ENCODE measurements around the gene CACNA1D. TPM values are rescaled to one million over a fixed set of nuclear protein-coding genes. Genes with fewer than 3 reads are reported as not detected.

The CACNA1D gene
- total RNA-seq, 2 donors from 2014 or later: 0.68 to 1.5 TPM

- H3K4me1 ChIP-seq (ENCODE audit: control insufficient read depth in 1 of 2, low read depth in 2 of 2): no peaks in the 10 kb centered on the region
- H3K27ac ChIP-seq: no peak overlapping the region
- no peak overlapping the region for H3K4me3 ChIP-seq
- H3K9me3 ChIP-seq: no peaks in the 10 kb centered on the region
- DNase-seq (ENCODE audit: low spot score) (no peak), ATAC-seq (ENCODE audit: insufficient number of reproducible peaks, low FRiP score, low read depth) (no peak)
- H3K27me3 ChIP-seq (replicated peaks; ENCODE audit: insufficient read depth): no peaks in the 10 kb centered on the region
- TF ChIP-seq CTCF (IDR thresholded peaks at IDR 0.05): no peak
- no peaks in the 10 kb centered on the region for H3K36me3 ChIP-seq
Observed at GRCh38 chr3:53700441-53700840, 206.0 kb downstream of the CACNA1D start.

GRCh38 chr3:53702776-53703530, 208.5 kb downstream of the CACNA1D start:
- DNase-seq (ENCODE audit: low spot score): no peak
- TF ChIP-seq CTCF (IDR thresholded peaks at IDR 0.05): no peak
- Histone ChIP-seq H3K36me3 (no peaks in the 10 kb centered on the region), H3K4me1 (ENCODE audit: control insufficient read depth in 1 of 2, low read depth in 2 of 2) (no peaks in the 10 kb centered on the region), H3K4me3 (no peak overlapping the region), H3K27me3 (replicated peaks; ENCODE audit: insufficient read depth) (no peaks in the 10 kb centered on the region), H3K9me3 (no peaks in the 10 kb centered on the region), H3K27ac (no peak overlapping the region)
- no peak for ATAC-seq (ENCODE audit: insufficient number of reproducible peaks, low FRiP score, low read depth)

- Histone ChIP-seq H3K27me3 (replicated peaks; ENCODE audit: insufficient read depth) (no peaks in the 10 kb centered on the region), H3K4me3 (no peak overlapping the region), H3K9me3 (no peaks in the 10 kb centered on the region), H3K4me1 (ENCODE audit: control insufficient read depth in 1 of 2, low read depth in 2 of 2) (no peaks in the 10 kb centered on the region), H3K36me3 (no peaks in the 10 kb centered on the region), H3K27ac (no peak overlapping the region)
- DNase-seq (ENCODE audit: low spot score) (no peak), ATAC-seq (ENCODE audit: insufficient number of reproducible peaks, low FRiP score, low read depth) (no peak)
- no peak for TF ChIP-seq CTCF (IDR thresholded peaks at IDR 0.05)
Observed at GRCh38 chr3:53703630-53704362, 209.4 kb downstream of the CACNA1D start.

GRCh38 chr3:53704363-53704725, 209.9 kb downstream of the CACNA1D start:
- H3K27ac ChIP-seq: no peak overlapping the region
- no peaks in the 10 kb centered on the region for H3K27me3 ChIP-seq (replicated peaks; ENCODE audit: insufficient read depth)
- DNase-seq (ENCODE audit: low spot score) (no peak), ATAC-seq (ENCODE audit: insufficient number of reproducible peaks, low FRiP score, low read depth) (no peak)
- no peak overlapping the region for H3K4me3 ChIP-seq
- H3K4me1 ChIP-seq (ENCODE audit: control insufficient read depth in 1 of 2, low read depth in 2 of 2): no peaks in the 10 kb centered on the region
- no peaks in the 10 kb centered on the region for H3K36me3 ChIP-seq
- TF ChIP-seq CTCF (IDR thresholded peaks at IDR 0.05): no peak
- H3K9me3 ChIP-seq: no peaks in the 10 kb centered on the region

- ATAC-seq (ENCODE audit: insufficient number of reproducible peaks, low FRiP score, low read depth): no peak
- Histone ChIP-seq H3K9me3 (no peaks in the 10 kb centered on the region), H3K4me1 (ENCODE audit: control insufficient read depth in 1 of 2, low read depth in 2 of 2) (peaks cover 0 to 3% of the 10 kb centered on the region in 2 donors), H3K27ac (no peak overlapping the region), H3K36me3 (no peaks in the 10 kb centered on the region), H3K27me3 (replicated peaks; ENCODE audit: insufficient read depth) (no peaks in the 10 kb centered on the region), H3K4me3 (no peak overlapping the region)
- DNase-seq (ENCODE audit: low spot score): no peak
- no peak for TF ChIP-seq CTCF (IDR thresholded peaks at IDR 0.05)
Observed at GRCh38 chr3:53705024-53705745, 210.8 kb downstream of the CACNA1D start.

Data from thoracic aorta (tissue), 2 donors.